CD8-positive, alpha-beta memory T cell (primary cell): ENCODE data around the gene LZTS2. TPM values are rescaled to one million over a fixed set of nuclear protein-coding genes. Genes with fewer than 3 reads are reported as not detected.

Experiments
- CTCF ChIA-PET: fragments of 350-600 bp; sonication (Branson Sonifier 250); formaldehyde crosslinking; loops from one replicate; lab custom pipeline; 2021; ENCODE audit warnings: antibody characterized with exemption; lab: Charles Lee
- POLR2A ChIA-PET: fragments of 350-600 bp; sonication (Branson Sonifier 250); formaldehyde crosslinking; loops from one replicate; lab custom pipeline; 2021; ENCODE audit warnings: antibody characterized with exemption; lab: Charles Lee
- DNase-seq, 5 donors: peaks; one replicate each; pipeline versions ENCODE4 v3.0.0 to v3.0.0-alpha.2; 2020 to 2022; ENCODE audit warnings: mixed read lengths in 1 of 5
- H3K27ac ChIP-seq: one replicate; pipeline ENCODE4 v1.7.0; 2013; ENCODE audit warnings: low read depth, mild to moderate bottlenecking, low read length, moderate library complexity
- H3K27me3 ChIP-seq: 2 replicates; pipeline ENCODE4 v1.7.0; 2013; ENCODE audit warnings: low read length, mild to moderate bottlenecking; ENCODE audit not compliant: insufficient read depth, poor library complexity, severe bottlenecking
- H3K36me3 ChIP-seq: 2 replicates; pipeline ENCODE4 v1.7.0; 2013; ENCODE audit warnings: mild to moderate bottlenecking, low read length, moderate library complexity; ENCODE audit not compliant: insufficient read depth
- H3K4me1 ChIP-seq: 2 replicates; pipeline ENCODE4 v1.7.0; 2013; ENCODE audit warnings: mild to moderate bottlenecking, low read length, moderate library complexity; ENCODE audit not compliant: insufficient read depth
- H3K4me3 ChIP-seq: 2 replicates; pipeline ENCODE4 v1.7.0; 2013; ENCODE audit warnings: mild to moderate bottlenecking, low read length
- H3K9me3 ChIP-seq: 2 replicates; pipeline ENCODE4 v1.7.0; 2013; ENCODE audit warnings: mild to moderate bottlenecking, low read length
- H3K27ac Mint-ChIP-seq, 8 donors: one replicate each; pipeline ENCODE4 v1.8.0; 2020 to 2021; ENCODE audit warnings: mixed read lengths in 8 of 8, mild to moderate bottlenecking in 6 of 8, inconsistent platforms in 3 of 8, moderate library complexity in 3 of 8
- H3K27me3 Mint-ChIP-seq, 2 donors: one replicate each; pipeline ENCODE4 v1.8.0; 2020 to 2021; ENCODE audit warnings: mixed read lengths in 2 of 2, mild to moderate bottlenecking in 1 of 2, moderate library complexity in 1 of 2
- H3K36me3 Mint-ChIP-seq, 3 donors: one replicate each; pipeline ENCODE4 v1.8.0; 2020 to 2021; ENCODE audit warnings: mixed read lengths in 3 of 3, inconsistent platforms in 1 of 3, mild to moderate bottlenecking in 1 of 3
- H3K4me1 Mint-ChIP-seq, 3 donors: one replicate each; pipeline ENCODE4 v1.8.0; 2020 to 2021; ENCODE audit warnings: mixed read lengths in 3 of 3, inconsistent platforms in 1 of 3, mild to moderate bottlenecking in 1 of 3
- H3K4me3 Mint-ChIP-seq, 7 donors: one replicate each; pipeline ENCODE4 v1.8.0; 2020 to 2021; ENCODE audit warnings: mixed read lengths in 7 of 7, mild to moderate bottlenecking in 6 of 7, moderate library complexity in 4 of 7, inconsistent platforms in 2 of 7
- H3K9me3 Mint-ChIP-seq, 5 donors: one replicate each; pipeline ENCODE4 v1.8.0; 2020 to 2022; ENCODE audit warnings: mixed read lengths in 5 of 5, mild to moderate bottlenecking in 3 of 5, moderate library complexity in 2 of 5, inconsistent platforms in 1 of 5
- polyA plus RNA-seq: library from polyadenylated mRNA; unstranded; fragments of 300-500 nt; fragmentation: Illumina TruSeq; gene quantifications from one replicate; pipeline ENCODE4 v1.2.3, GENCODE V29; 2021
- total RNA-seq, 2 experiments: library from RNA; stranded (reverse); gene quantifications; one replicate each; pipeline ENCODE4 v1.2.3, GENCODE V29; 2021

LZTS2 gene
- total and polyA plus RNA-seq, 3 experiments from 2014 or later = 10.9 to 19.7 (median 11.5) TPM

- H3K36me3 Mint-ChIP-seq = peaks cover 0 to 4% (median 2%) of the 10 kb centered on the region in 3 donors
- CTCF ChIA-PET = interaction anchor here (0.6 to 6.9 kb wide), 17 partner anchors 9 to 105 kb away, joined by 3 to 98 read pairs (median 6); partner anchors contain the start of genes LZTS2, PDZD7 and SFXN3
- H3K4me1 Mint-ChIP-seq = peaks cover 2 to 10% (median 6%) of the 10 kb centered on the region in 3 donors
- Histone ChIP-seq H3K27ac (no peak overlapping the region), H3K4me1 (peaks cover 3% of the 10 kb centered on the region), H3K27me3 (peaks cover 20% of the 10 kb centered on the region), H3K9me3 (no peaks in the 10 kb centered on the region), H3K4me3 (no peak overlapping the region), H3K36me3 (no peaks in the 10 kb centered on the region)
- no peak overlapping the region for H3K27ac Mint-ChIP-seq
- POLR2A ChIA-PET = interaction anchor here (0.7 kb wide), 1 partner anchor 104 kb away, joined by 4 read pairs; no protein-coding TSS in a partner anchor
- peaks cover 36 to 52% of the 10 kb centered on the region in 2 donors for H3K27me3 Mint-ChIP-seq
- H3K9me3 Mint-ChIP-seq = no peaks in the 10 kb centered on the region
- peak; percentile 36 to 79 (median 53) for DNase-seq
- no peak overlapping the region for H3K4me3 Mint-ChIP-seq
Measured at GRCh38 chr10:101018600-101019439, 19.2 kb downstream of the LZTS2 start.

- ChIA-PET CTCF (interaction anchor here (0.6 to 6.9 kb wide), 14 partner anchors 9 to 104 kb away, joined by 3 to 98 read pairs (median 6); partner anchors contain the start of genes LZTS2, PDZD7 and SFXN3), POLR2A (interaction anchor here (0.7 kb wide), 1 partner anchor 104 kb away, joined by 4 read pairs; no protein-coding TSS in a partner anchor)
- H3K27ac Mint-ChIP-seq = no peak overlapping the region
- peaks cover 0 to 4% (median 2%) of the 10 kb centered on the region in 3 donors for H3K36me3 Mint-ChIP-seq
- no peaks in the 10 kb centered on the region for H3K9me3 Mint-ChIP-seq
- peaks cover 0 to 6% (median 1%) of the 10 kb centered on the region in 3 donors for H3K4me1 Mint-ChIP-seq
- Histone ChIP-seq H3K36me3 (no peaks in the 10 kb centered on the region), H3K9me3 (no peaks in the 10 kb centered on the region), H3K27ac (no peak overlapping the region), H3K27me3 (peaks cover 20% of the 10 kb centered on the region), H3K4me3 (no peak overlapping the region), H3K4me1 (peaks cover 3% of the 10 kb centered on the region)
- no peak overlapping the region for H3K4me3 Mint-ChIP-seq
- DNase-seq = no peak
- peaks cover 33 to 50% of the 10 kb centered on the region in 2 donors for H3K27me3 Mint-ChIP-seq
Measured at GRCh38 chr10:101019440-101019703, 19.8 kb downstream of the LZTS2 start.

DNA sequence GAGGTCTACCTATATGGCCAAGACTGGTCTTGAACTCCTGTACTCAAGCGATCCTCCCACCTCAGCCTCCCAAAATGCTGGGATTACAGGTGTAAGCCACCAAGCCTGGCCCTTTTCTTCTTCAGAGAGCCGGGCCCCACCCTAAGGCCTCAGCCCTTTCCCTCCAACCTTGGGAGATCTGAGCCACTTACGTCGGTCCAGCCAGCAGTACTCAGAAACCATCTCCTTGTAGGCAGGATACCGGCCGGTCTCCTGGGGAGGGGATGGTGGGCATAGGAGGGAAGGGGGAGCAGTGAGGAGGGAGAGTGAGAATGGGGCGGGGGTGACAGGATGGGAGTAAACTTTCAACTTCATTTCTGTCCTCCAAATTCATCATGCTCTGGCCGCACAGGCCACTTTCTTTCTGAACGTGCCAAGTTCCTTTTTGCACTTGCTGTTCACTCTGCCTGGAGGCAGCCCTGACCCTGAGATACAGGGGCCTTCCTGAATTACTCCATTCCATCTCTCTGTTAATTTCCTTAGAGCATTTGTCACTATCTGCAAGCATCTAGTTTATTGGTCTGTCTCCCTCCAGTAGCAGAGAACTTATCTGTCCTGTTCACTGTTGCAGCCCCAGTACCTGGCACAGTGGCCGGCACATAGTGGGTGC, 20.9 kb downstream of the LZTS2 start:
- peaks cover 0 to 4% (median 2%) of the 10 kb centered on the region in 3 donors for H3K36me3 Mint-ChIP-seq
- H3K4me1 Mint-ChIP-seq = peaks cover 0 to 3% (median 0%) of the 10 kb centered on the region in 3 donors
- H3K9me3 Mint-ChIP-seq = no peaks in the 10 kb centered on the region
- H3K4me3 ChIP-seq = no peak overlapping the region
- no peaks in the 10 kb centered on the region for H3K4me1 ChIP-seq
- ChIA-PET CTCF (interaction anchor here (6.9 kb wide), 1 partner anchor 24 kb away, joined by 98 read pairs; the partner anchor contains the start of gene LZTS2), POLR2A (no interaction called here)
- no peak overlapping the region for H3K27ac ChIP-seq
- no peaks in the 10 kb centered on the region for H3K36me3 ChIP-seq
- no peaks in the 10 kb centered on the region for H3K9me3 ChIP-seq
- H3K27me3 ChIP-seq = peaks cover 20% of the 10 kb centered on the region
- no peak for DNase-seq
- no peak overlapping the region for H3K27ac Mint-ChIP-seq
- no peak overlapping the region for H3K4me3 Mint-ChIP-seq
- peaks cover 31 to 42% of the 10 kb centered on the region in 2 donors for H3K27me3 Mint-ChIP-seq

DNA sequence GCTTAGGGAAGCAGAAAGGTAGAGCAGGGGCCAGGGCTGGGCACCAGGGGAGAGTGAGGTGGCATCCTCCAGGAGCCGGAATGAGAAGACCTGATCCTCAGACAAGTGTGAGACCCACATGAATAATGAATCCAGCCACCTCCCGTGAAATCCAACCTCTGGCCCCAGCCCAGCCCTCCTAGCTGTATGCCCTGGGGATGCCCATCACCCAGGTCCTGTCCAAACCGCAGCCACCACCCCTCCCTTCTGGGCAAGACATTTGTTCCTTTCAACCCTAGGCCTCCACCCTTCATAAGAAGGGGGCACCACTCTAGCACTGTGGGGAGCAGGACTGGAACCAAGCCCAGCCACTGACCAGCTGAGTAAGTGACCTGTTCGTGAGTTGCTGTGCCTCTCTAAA, 21.6 kb downstream of the LZTS2 start:
- H3K27ac ChIP-seq = no peak overlapping the region
- no peaks in the 10 kb centered on the region for H3K36me3 ChIP-seq
- ChIA-PET CTCF (no interaction called here), POLR2A (no interaction called here)
- no peaks in the 10 kb centered on the region for H3K4me1 ChIP-seq
- no peaks in the 10 kb centered on the region for H3K9me3 ChIP-seq
- no peak overlapping the region for H3K4me3 ChIP-seq
- H3K4me1 Mint-ChIP-seq = peaks cover 0 to 3% (median 0%) of the 10 kb centered on the region in 3 donors
- H3K27me3 ChIP-seq = peaks cover 17% of the 10 kb centered on the region
- H3K4me3 Mint-ChIP-seq = no peak overlapping the region
- H3K27ac Mint-ChIP-seq = no peak overlapping the region
- H3K9me3 Mint-ChIP-seq = no peaks in the 10 kb centered on the region
- H3K36me3 Mint-ChIP-seq = peaks cover 0 to 2% (median under 1%) of the 10 kb centered on the region in 3 donors
- no peak for DNase-seq
- peaks cover 27 to 37% of the 10 kb centered on the region in 2 donors for H3K27me3 Mint-ChIP-seq

- Histone ChIP-seq H3K4me3 (no peak overlapping the region), H3K27ac (no peak overlapping the region), H3K27me3 (peaks cover 12% of the 10 kb centered on the region), H3K4me1 (no peaks in the 10 kb centered on the region), H3K9me3 (no peaks in the 10 kb centered on the region), H3K36me3 (no peaks in the 10 kb centered on the region)
- H3K9me3 Mint-ChIP-seq = no peaks in the 10 kb centered on the region
- CTCF ChIA-PET = no interaction called here
- no peak overlapping the region for H3K27ac Mint-ChIP-seq
- H3K4me3 Mint-ChIP-seq = no peak overlapping the region
- peaks cover 23 to 32% of the 10 kb centered on the region in 2 donors for H3K27me3 Mint-ChIP-seq
- peaks cover 0 to 3% (median 0%) of the 10 kb centered on the region in 3 donors for H3K4me1 Mint-ChIP-seq
- no peak for DNase-seq
- POLR2A ChIA-PET = no interaction called here
- no peaks in the 10 kb centered on the region for H3K36me3 Mint-ChIP-seq
Measured at GRCh38 chr10:101021692-101022251, 22.2 kb downstream of the LZTS2 start.

GRCh38 chr10:101022967-101023705, 23.5 kb downstream of the LZTS2 start:
- no peaks in the 10 kb centered on the region for H3K36me3 ChIP-seq
- H3K36me3 Mint-ChIP-seq = no peaks in the 10 kb centered on the region
- ChIA-PET CTCF (interaction anchor here (1.8 kb wide), 1 partner anchor 24 kb away, joined by 7 read pairs; the partner anchor contains the start of gene LZTS2), POLR2A (no interaction called here)
- no peaks in the 10 kb centered on the region for H3K9me3 Mint-ChIP-seq
- H3K4me1 ChIP-seq = no peaks in the 10 kb centered on the region
- H3K27ac Mint-ChIP-seq = no peak overlapping the region
- H3K27me3 ChIP-seq = peaks cover 5% of the 10 kb centered on the region
- peaks cover 14 to 22% of the 10 kb centered on the region in 2 donors for H3K27me3 Mint-ChIP-seq
- no peak overlapping the region for H3K4me3 ChIP-seq
- no peaks in the 10 kb centered on the region for H3K9me3 ChIP-seq
- DNase-seq = no peak
- H3K27ac ChIP-seq = no peak overlapping the region
- H3K4me3 Mint-ChIP-seq = no peak overlapping the region
- H3K4me1 Mint-ChIP-seq = peaks cover 0 to 3% (median 0%) of the 10 kb centered on the region in 3 donors

DNA sequence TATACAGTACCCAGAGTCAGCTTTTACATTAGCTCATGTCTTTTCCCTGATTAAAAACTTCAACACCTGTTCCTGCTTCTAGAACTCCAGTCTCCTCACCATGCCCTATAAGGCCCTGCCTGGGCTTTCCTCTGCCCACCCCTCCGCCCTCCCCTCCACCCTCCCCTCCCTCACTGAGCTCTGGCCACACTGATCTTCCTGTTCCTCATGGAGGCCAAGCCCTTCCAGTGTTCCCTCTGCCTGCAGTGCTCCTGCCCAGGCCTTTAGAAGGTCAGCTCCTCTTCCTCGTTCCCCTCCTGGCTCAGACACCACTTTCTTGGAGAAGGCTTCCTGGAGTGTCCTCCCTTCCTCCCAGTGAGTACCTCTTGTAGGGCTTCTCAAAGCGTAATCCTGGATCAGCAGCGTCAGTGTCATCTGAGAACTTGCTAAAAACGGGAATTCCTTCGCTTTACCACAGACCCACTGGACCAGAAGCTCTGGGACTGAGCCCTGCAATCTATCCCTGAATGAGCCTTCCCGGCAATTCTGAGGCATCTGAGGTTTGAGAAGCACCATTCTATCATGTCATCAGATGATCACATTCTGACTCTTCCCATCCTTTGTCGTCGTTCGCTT, 27.6 kb downstream of the LZTS2 start:
- no peak overlapping the region for H3K4me3 ChIP-seq
- POLR2A ChIA-PET = no interaction called here
- no peaks in the 10 kb centered on the region for H3K9me3 ChIP-seq
- H3K4me1 ChIP-seq = peaks cover 4% of the 10 kb centered on the region
- H3K27ac ChIP-seq = no peak overlapping the region
- H3K27ac Mint-ChIP-seq = no peak overlapping the region
- peaks cover 0 to 7% (median 0%) of the 10 kb centered on the region in 3 donors for H3K36me3 Mint-ChIP-seq
- peak overlapping the region in 1 of 7 donors; percentile 10 for H3K4me3 Mint-ChIP-seq
- peaks cover 6 to 8% (median 7%) of the 10 kb centered on the region in 3 donors for H3K4me1 Mint-ChIP-seq
- H3K27me3 Mint-ChIP-seq = peaks cover 3 to 7% of the 10 kb centered on the region in 2 donors
- no peaks in the 10 kb centered on the region for H3K27me3 ChIP-seq
- H3K9me3 Mint-ChIP-seq = no peaks in the 10 kb centered on the region
- CTCF ChIA-PET = interaction anchor here (0.7 to 3.8 kb wide), 4 partner anchors 9 to 15 kb away, joined by 3 to 20 read pairs (median 4); no protein-coding TSS in a partner anchor
- H3K36me3 ChIP-seq = no peaks in the 10 kb centered on the region
- DNase-seq = no peak
